GM12878 (cell line): ENCODE data around the gene CDX1. TPM values are rescaled to one million over a fixed set of nuclear protein-coding genes. Genes with fewer than 3 reads are reported as not detected.

Experiments used
- FOXK2 ChIP-seq: fragments of 450-650 bp; IDR thresholded peaks from 2 replicates; pipeline ENCODE4 v1.6.1; 2017; ENCODE audit warnings: mild to moderate bottlenecking, moderate library complexity
- IKZF1 ChIP-seq: fragments of 450-650 bp; conservative IDR thresholded peaks from 2 replicates; pipeline ENCODE4 v1.6.1; 2017; ENCODE audit warnings: antibody characterized with exemption, mild to moderate bottlenecking
- JUNB ChIP-seq: IDR thresholded peaks from 2 replicates; pipeline ENCODE4 v1.6.1; 2016; ENCODE audit warnings: antibody characterized with exemption, mild to moderate bottlenecking
- NFYA ChIP-seq: IDR thresholded peaks from 2 replicates; pipeline ENCODE4 v1.6.1; 2011; ENCODE audit warnings: low read depth, mild to moderate bottlenecking, low read length, improper control_type of control experiment, borderline replicate concordance
- NR2C1 ChIP-seq: fragments of 450-650 bp; IDR thresholded peaks from 2 replicates; pipeline ENCODE4 v1.6.1; 2017; ENCODE audit warnings: antibody characterized with exemption, mild to moderate bottlenecking, moderate library complexity
- PML ChIP-seq: IDR thresholded peaks from 2 replicates; pipeline ENCODE4 v1.6.1; 2012; ENCODE audit warnings: low read length, inconsistent platforms
- PRDM15 ChIP-seq: fragments of 450-650 bp; formaldehyde crosslinking; IDR thresholded peaks from 2 replicates; pipeline ENCODE4 v1.4.0; 2020; ENCODE audit warnings: mild to moderate bottlenecking, moderate library complexity
- RELA ChIP-seq: fragments of 450-650 bp; IDR thresholded peaks from 2 replicates; pipeline ENCODE4 v1.8.0; 2014; ENCODE audit warnings: borderline replicate concordance; ENCODE audit not compliant: partially characterized antibody
- SIN3A ChIP-seq: IDR thresholded peaks from 2 replicates; pipeline ENCODE4 v1.6.1; 2012; ENCODE audit warnings: low read depth, low read length, improper control_type of control experiment
- SIX5 ChIP-seq: IDR thresholded peaks from 2 replicates; pipeline ENCODE4 v1.6.1; 2011; ENCODE audit warnings: mild to moderate bottlenecking, low read depth, low read length, moderate library complexity; ENCODE audit not compliant: severe bottlenecking
- SMARCA5 ChIP-seq: fragments of 450-650 bp; IDR thresholded peaks from 2 replicates; pipeline ENCODE4 v1.6.1; 2017; ENCODE audit warnings: mild to moderate bottlenecking
- ZNF217 ChIP-seq: fragments of 450-650 bp; IDR thresholded peaks from 2 replicates; pipeline ENCODE4 v1.6.1; 2017; ENCODE audit warnings: antibody characterized with exemption, mild to moderate bottlenecking
- polyA plus RNA-seq, 11 experiments: library from polyadenylated mRNA; depleted of rRNA in 4 of 11; unstranded in 6 of 11; stranded (reverse) in 5 of 11; fragments of >200 nt; fragmentation: Nextera tagmentation in 4 of 11; fragmentation: Illumina TruSeq in 1 of 11; extraction: Ambion mirVana in 4 of 11; extraction: Trizol in 1 of 11; gene quantifications; 1 replicate in 1 of 11; 2 replicates in 10 of 11; pipeline versions ENCODE4 v1.2.1 to v1.2.3, GENCODE V29; 2011 to 2016; ENCODE audit warnings: inconsistent platforms in 2 of 11, missing spikeins in 2 of 11, low read depth in 1 of 11
- total RNA-seq, 4 experiments: library from RNA; depleted of rRNA in 3 of 4; stranded (reverse); fragments of >200 nt in 3 of 4; fragmentation: Illumina TruSeq in 1 of 4; extraction: Trizol in 1 of 4; gene quantifications; 2 replicates each; pipeline versions ENCODE4 v1.2.1 to v1.2.3, GENCODE V29; 2013 to 2021

Gene CDX1
- total and polyA plus RNA-seq, 10 of the 15 experiments (the other 5 are each of a cell fraction or from before 2014, with no cell fraction given): not detected

- TF ChIP-seq SMARCA5 (0 out of 2 replicates have a peak, but pooled peaks have one; percentile 22), PRDM15 (CRISPR knock-in tag) (no peak), NR2C1 (peak; percentile 25; the same call in 1 of the 2 replicates), SIX5 (no peak), PML (no peak), JUNB (no peak), RELA (no peak), SIN3A (no peak), IKZF1 (no peak), FOXK2 (no peak), NFYA (no peak), ZNF217 (no peak)
These were observed 36.6 kb upstream of the CDX1 start (continued) for GRCh38 chr5:150129813-150130492.
